ENCODE data around the gene AKTIP.

AKTIP gene

DNA sequence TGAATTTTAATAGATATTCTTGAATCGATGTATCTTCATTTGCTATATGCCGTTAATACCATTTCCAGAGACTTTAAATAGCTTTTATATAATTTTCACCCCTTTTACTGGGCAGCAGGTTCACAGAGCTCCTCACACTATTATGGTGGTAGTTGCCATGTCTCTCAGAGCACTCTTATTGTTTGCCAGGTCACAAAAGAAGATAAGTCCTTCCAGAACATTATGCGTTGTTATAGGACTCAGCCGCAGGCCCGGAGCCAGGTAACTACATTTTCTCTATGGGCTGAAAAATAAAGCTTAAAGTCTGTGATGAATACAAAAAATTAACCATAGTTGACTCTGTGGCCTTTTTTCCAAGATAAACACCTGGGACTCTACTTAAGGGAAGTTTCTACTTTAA, 24.0 kb downstream of the AKTIP start:
- no peak overlapping the region for H3K4me2 ChIP-seq (ENCODE audit: low read length)
- H3K9me2 ChIP-seq (replicated peaks; ENCODE audit: control insufficient read depth, low read length) = no peaks in the 10 kb centered on the region
- no peak overlapping the region for H3K4me3 ChIP-seq (ENCODE audit: low read length)
- peaks cover 84% of the 10 kb centered on the region for H3K36me3 ChIP-seq (ENCODE audit: control insufficient read depth, low read length)
- H3K27me3 ChIP-seq (ENCODE audit: control insufficient read depth, low read length) = no peaks in the 10 kb centered on the region
- no peaks in the 10 kb centered on the region for H3K79me2 ChIP-seq (ENCODE audit: control insufficient read depth, low read length)
- no peaks in the 10 kb centered on the region for H3K9me3 ChIP-seq (ENCODE audit: control insufficient read depth, insufficient read depth, low read length)
- no peak for TF ChIP-seq CTCF (IDR thresholded peaks at IDR 0.05; ENCODE audit: low read depth, low read length, poor library complexity, severe bottlenecking)
- TF ChIP-seq EZH2phosphoT487 (IDR thresholded peaks at IDR 0.05; ENCODE audit: borderline replicate concordance, low read length) = no peak
- H3F3A ChIP-seq (ENCODE audit: control insufficient read depth, insufficient read depth) = no peaks in the 10 kb centered on the region
- H3K4me1 ChIP-seq (ENCODE audit: control insufficient read depth, low read length) = no peaks in the 10 kb centered on the region
- no peak overlapping the region for H3K27ac ChIP-seq (ENCODE audit: low read depth, low read length)
- no peaks in the 10 kb centered on the region for H4K20me1 ChIP-seq (ENCODE audit: control insufficient read depth, insufficient read depth, low read depth, low read length)

DNA sequence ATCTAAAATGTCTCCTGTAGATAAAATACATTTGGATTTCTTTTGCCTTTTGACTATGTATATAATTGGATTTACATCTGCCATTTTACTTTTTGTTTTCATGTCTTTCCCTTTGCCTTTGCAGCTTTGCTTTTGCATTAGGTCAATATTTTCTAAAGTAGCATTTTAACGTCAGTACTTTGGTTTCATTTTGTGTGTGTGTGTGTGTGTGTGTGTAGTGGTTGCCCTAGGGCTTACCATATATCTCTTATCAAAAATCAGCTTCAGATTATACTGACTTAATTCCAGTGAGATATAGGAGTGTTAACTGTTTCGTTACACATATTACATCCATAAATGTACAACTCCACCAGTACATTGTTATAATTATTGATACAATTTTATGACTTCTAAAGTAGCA, 26.1 kb downstream of the AKTIP start:
- Histone ChIP-seq H3K79me2 (ENCODE audit: control insufficient read depth, low read length) (no peaks in the 10 kb centered on the region), H3K27ac (ENCODE audit: low read depth, low read length) (no peak overlapping the region), H4K20me1 (ENCODE audit: control insufficient read depth, insufficient read depth, low read depth, low read length) (no peaks in the 10 kb centered on the region), H3K9me2 (replicated peaks; ENCODE audit: control insufficient read depth, low read length) (no peaks in the 10 kb centered on the region), H3F3A (ENCODE audit: control insufficient read depth, insufficient read depth) (no peaks in the 10 kb centered on the region), H3K9me3 (ENCODE audit: control insufficient read depth, insufficient read depth, low read length) (no peaks in the 10 kb centered on the region), H3K36me3 (ENCODE audit: control insufficient read depth, low read length) (peaks cover 82% of the 10 kb centered on the region), H3K4me3 (ENCODE audit: low read length) (no peak overlapping the region), H3K4me1 (ENCODE audit: control insufficient read depth, low read length) (no peaks in the 10 kb centered on the region), H3K27me3 (ENCODE audit: control insufficient read depth, low read length) (no peaks in the 10 kb centered on the region), H3K4me2 (ENCODE audit: low read length) (no peak overlapping the region)
- no peak for TF ChIP-seq EZH2phosphoT487 (IDR thresholded peaks at IDR 0.05; ENCODE audit: borderline replicate concordance, low read length)
- no peak for TF ChIP-seq CTCF (IDR thresholded peaks at IDR 0.05; ENCODE audit: low read depth, low read length, poor library complexity, severe bottlenecking)

GRCh38 chr16:53465606-53466280, 37.3 kb downstream of the AKTIP start:
- no peak for TF ChIP-seq CTCF (IDR thresholded peaks at IDR 0.05; ENCODE audit: low read depth, low read length, poor library complexity, severe bottlenecking)
- no peak for TF ChIP-seq EZH2phosphoT487 (IDR thresholded peaks at IDR 0.05; ENCODE audit: borderline replicate concordance, low read length)
- Histone ChIP-seq H3F3A (ENCODE audit: control insufficient read depth, insufficient read depth) (no peaks in the 10 kb centered on the region), H3K36me3 (ENCODE audit: control insufficient read depth, low read length) (peaks cover 63% of the 10 kb centered on the region), H3K79me2 (ENCODE audit: control insufficient read depth, low read length) (no peaks in the 10 kb centered on the region), H3K4me3 (ENCODE audit: low read length) (no peak overlapping the region), H3K4me2 (ENCODE audit: low read length) (no peak overlapping the region), H3K9me2 (replicated peaks; ENCODE audit: control insufficient read depth, low read length) (no peaks in the 10 kb centered on the region), H3K4me1 (ENCODE audit: control insufficient read depth, low read length) (no peaks in the 10 kb centered on the region), H3K9me3 (ENCODE audit: control insufficient read depth, insufficient read depth, low read length) (no peaks in the 10 kb centered on the region), H3K27me3 (ENCODE audit: control insufficient read depth, low read length) (no peaks in the 10 kb centered on the region), H4K20me1 (ENCODE audit: control insufficient read depth, insufficient read depth, low read depth, low read length) (no peaks in the 10 kb centered on the region), H3K27ac (ENCODE audit: low read depth, low read length) (no peak overlapping the region)

Measured in DOHH2 (cell line).